ENCODE measurements around the gene PLAAT3.
"Not testable (repeated sequence)": the region's sequence is repeated elsewhere in the genome, so short reads cannot be mapped to it uniquely, and the experiment has no call there.

The PLAAT3 gene

DNA sequence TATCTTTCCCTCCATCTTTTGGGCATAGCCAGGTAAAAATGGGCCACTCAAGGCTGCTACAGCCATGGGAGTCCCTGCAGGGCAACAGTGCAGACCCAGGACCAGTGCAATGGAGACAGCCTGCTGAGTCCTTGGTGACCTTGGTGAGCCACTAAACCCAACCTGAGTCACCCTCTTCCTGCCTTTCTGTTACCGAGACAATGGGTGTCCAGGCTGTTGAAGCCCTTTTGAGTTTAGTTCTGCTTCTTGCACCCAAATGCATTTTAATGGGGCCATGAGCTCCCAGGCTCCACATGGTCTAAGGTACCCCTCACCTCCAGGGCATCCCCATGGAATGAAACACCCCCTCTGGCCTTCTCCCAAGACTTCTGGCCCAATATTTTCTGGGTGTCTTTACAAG, 78.5 kb downstream of the PLAAT3 start:
- no peak for DNase-seq

DNA sequence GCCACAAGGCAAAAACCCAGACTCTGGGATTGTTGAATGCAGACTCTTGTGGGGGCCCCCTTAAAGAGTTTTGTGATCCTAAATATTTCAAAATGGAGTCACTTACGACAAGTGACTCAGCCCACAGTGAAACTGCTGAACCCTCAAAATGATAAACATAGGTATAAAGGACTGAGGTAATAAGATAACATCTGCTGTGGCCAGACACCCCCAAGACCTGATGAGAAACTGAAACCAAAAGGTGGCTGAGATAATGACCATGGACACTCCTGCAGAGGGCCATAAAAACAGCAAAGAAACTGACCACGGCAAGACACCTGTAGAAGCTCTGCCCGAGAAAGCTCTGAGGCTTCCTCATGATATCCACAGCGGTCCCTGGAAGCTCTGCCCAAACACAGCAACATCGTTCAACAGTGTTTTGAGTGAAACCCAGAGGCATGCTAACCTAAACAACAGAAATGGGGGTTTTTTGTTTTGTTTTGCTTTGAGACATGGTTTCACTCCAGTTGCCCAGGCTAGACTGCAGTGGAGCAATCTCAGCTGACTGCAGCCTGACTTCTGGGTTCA, 79.3 kb downstream of the PLAAT3 start:
- no peak for DNase-seq

DNA sequence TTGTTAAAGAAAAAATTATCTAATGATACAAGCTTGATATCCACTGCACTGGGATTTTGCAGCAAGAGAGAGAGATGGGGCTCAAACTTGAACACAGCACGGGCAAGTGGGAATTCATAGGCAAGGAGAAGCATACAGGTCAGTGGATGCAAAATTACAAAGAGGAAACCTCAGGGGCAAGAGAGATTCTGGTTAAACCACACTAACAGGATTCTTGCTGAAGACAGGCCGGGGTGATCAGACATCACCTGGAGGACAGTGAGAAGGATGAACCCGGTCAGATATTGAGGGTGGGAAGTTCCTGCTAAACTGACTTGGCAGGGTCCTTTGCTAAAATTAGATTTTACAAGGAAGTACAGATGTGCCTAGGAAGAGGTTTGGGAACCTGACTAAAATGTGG, 80.2 kb downstream of the PLAAT3 start:
- DNase-seq, result no peak

DNA sequence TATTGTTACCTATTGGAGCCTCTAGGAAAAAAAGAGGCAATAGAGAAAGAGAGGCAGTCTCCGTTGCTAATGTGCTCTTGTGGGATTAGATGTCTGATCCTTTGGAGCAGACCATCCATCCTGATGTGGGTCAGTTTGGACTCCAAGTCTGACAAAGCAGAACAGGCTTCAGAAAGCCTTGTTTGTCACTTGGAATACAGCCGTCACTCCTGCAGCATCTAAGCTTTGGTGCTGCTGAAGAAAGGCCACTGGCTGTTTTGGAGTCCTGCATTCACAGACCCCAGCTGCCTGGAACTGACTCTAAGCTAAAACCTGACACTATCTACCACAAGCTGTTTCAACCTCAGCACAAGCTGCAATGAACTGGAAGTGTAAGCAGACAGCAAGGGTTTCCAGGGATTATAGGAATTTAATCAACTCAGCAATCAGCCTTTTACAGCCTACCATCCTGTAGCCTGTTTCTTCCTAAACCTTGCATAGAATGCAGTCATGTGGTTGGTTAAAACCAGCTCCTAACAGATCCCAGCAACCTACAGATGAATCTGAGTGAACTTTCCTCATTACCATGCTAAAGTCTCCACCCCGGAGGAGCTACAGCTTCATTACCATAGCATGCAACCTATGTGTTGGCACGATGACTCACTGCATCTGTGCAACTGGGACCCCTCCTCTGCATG, 81.3 kb downstream of the PLAAT3 start:
- no peak for DNase-seq

GRCh38 chr11:63532117-63532516, 82.1 kb downstream of the PLAAT3 start:
- DNase-seq, result no peak

GRCh38 chr11:63531074-63531792, 83.0 kb downstream of the PLAAT3 start:
- not testable (repeated sequence) for DNase-seq

- DNase-seq, result no peak
Measured at GRCh38 chr11:63530021-63530420, 84.2 kb downstream of the PLAAT3 start.

- not testable (repeated sequence) for DNase-seq
Measured at GRCh38 chr11:63529373-63529772, 84.9 kb downstream of the PLAAT3 start.

GRCh38 chr11:63528729-63529278, 85.4 kb downstream of the PLAAT3 start:
- not testable (repeated sequence) for DNase-seq

DNA sequence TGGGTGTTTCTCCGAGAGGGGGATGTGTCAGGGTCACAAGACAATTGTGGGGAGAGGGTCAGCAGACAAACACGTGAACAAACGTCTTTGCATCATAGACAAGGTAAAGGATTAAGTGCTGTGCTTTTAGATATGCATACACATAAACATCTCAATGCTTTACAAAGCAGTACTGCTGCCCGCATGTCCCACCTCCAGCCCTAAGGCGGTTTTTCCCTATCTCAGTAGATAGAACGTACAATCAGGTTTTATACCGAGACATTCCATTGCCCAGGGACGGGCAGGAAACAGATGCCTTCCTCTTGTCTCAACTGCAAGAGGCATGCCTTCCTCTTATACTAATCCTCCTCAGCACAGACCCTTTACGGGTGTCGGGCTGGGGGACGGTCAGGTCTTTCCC, 86.1 kb downstream of the PLAAT3 start:
- DNase-seq, result not testable (repeated sequence)

DNA sequence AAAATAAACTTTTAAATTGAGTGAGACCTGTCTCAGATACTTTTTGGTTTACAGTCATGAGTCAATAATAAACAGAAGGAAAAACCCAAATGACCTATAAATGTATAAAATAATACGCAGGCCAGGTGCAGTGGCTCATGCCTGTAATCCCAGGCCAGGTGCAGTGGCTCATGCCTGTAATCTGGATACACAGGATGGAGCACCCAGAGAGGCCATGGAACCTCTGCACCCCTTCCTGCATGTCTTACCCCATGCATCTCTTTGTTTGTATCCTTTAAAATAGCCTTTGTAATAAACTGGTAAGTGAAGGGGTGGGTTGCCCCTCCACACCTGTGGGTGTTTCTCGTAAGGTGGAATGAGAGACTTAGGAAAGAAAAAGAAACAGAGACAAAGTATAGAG, 86.6 kb downstream of the PLAAT3 start:
- no peak for DNase-seq
